ENCODE data around the gene FBXO22.

Gene FBXO22

DNA sequence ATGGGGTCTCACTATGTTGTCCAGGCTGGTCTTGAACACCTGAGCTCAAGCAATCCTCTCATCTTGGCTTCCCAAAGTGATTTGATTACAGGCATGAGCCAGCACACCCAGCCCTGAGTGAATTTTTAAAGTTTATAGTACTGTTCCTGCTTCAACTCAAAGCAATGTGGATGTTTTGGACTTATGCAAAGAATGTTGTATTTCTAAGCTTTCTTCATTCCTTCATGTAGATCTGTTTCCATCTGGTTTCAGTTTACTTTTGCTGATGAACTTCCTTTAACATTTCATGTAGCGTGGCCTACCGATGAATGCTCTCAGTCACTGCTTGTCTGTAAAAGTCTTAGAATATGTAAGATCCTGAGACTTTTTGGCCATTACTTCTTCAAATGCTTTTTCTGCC lies 85.4 kb downstream of the FBXO22 start:
- H3K4me3 ChIP-seq (replicated peaks in 1 of 2; ENCODE audit: low read depth in 2 of 2, low read length in 2 of 2): no peak overlapping the region
- TF ChIP-seq, protein P1, sequence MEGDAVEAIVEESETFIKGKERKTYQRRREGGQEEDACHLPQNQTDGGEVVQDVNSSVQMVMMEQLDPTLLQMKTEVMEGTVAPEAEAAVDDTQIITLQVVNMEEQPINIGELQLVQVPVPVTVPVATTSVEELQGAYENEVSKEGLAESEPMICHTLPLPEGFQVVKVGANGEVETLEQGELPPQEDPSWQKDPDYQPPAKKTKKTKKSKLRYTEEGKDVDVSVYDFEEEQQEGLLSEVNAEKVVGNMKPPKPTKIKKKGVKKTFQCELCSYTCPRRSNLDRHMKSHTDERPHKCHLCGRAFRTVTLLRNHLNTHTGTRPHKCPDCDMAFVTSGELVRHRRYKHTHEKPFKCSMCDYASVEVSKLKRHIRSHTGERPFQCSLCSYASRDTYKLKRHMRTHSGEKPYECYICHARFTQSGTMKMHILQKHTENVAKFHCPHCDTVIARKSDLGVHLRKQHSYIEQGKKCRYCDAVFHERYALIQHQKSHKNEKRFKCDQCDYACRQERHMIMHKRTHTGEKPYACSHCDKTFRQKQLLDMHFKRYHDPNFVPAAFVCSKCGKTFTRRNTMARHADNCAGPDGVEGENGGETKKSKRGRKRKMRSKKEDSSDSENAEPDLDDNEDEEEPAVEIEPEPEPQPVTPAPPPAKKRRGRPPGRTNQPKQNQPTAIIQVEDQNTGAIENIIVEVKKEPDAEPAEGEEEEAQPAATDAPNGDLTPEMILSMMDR (IDR thresholded peaks at IDR 0.05; ENCODE audit: low read depth, low read length): no peak
- DNase-seq (ENCODE audit: low read depth in 2 of 2): no peak

GRCh38 chr15:75989875-75990274 lies 86.2 kb downstream of the FBXO22 start:
- DNase-seq (ENCODE audit: low read depth in 2 of 2): no peak
- H3K4me3 ChIP-seq (replicated peaks in 1 of 2; ENCODE audit: low read depth in 2 of 2, low read length in 2 of 2): no peak overlapping the region
- TF ChIP-seq, protein P1 (IDR thresholded peaks at IDR 0.05; ENCODE audit: low read depth, low read length): no peak

Measured in cardiac fibroblast (primary cell).